RWPE1 (cell line): ENCODE data around the gene CRYBA4.

ENCODE experiments used
- CTCF ChIA-PET: fragments of 350-600 bp; sonication (Branson Sonifier 250); formaldehyde crosslinking; extraction: SDS; loops from one replicate; lab custom pipeline; 2021; lab: Yijun Ruan, JAX
- POLR2A ChIA-PET: fragments of 400-600 bp; formaldehyde crosslinking; extraction: SDS; loops from one replicate; lab custom pipeline; 2020; ENCODE audit warnings: antibody characterized with exemption; ENCODE audit not compliant: low non-redundant PET; lab: Yijun Ruan, JAX
- DNase-seq: peaks from one replicate; pipeline ENCODE4 v3.0.0; 2012; ENCODE audit warnings: low spot score
- H3K27ac ChIP-seq: fragments of 450-650 bp; 2 replicates; pipeline ENCODE4 v1.5.1; 2017
- CTCF ChIP-seq: fragments of 450-650 bp; conservative IDR thresholded peaks from 2 replicates; pipeline ENCODE4 v1.5.1; 2017; ENCODE audit warnings: low read depth, mild to moderate bottlenecking

The CRYBA4 gene

DNA sequence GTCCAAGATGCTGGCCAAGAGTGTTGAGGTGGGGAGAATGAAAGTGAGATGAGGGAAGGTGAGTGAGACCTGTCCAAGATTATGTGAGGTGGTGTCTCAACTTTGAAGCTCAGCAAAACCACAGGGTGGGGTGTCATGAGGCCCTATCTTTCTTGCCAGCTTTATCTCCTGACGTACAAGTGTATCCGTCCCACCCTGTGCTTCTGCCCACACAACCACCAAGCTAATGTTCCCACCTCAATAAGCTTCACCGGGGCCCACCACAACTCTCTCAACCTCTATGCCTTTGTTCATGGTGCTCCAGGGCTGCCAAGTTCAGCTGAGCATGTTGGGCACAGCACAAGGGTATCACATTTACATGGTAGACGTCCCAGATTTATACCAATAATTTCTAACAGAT is 24.7 kb upstream of the CRYBA4 start:
- no peak for TF ChIP-seq CTCF
- ChIA-PET CTCF (no interaction called here), POLR2A (no interaction called here)
- DNase-seq = no peak
- H3K27ac ChIP-seq = no peak overlapping the region

- ChIA-PET POLR2A (no interaction called here), CTCF (no interaction called here)
- no peak for TF ChIP-seq CTCF
- DNase-seq = no peak
- no peak overlapping the region for H3K27ac ChIP-seq
Observed at GRCh38 chr22:26597480-26597879, 24.3 kb upstream of the CRYBA4 start.

- H3K27ac ChIP-seq = no peak overlapping the region
- TF ChIP-seq CTCF = no peak
- ChIA-PET POLR2A (no interaction called here), CTCF (no interaction called here)
- DNase-seq = no peak
Observed at GRCh38 chr22:26599505-26599904, 22.3 kb upstream of the CRYBA4 start.

DNA sequence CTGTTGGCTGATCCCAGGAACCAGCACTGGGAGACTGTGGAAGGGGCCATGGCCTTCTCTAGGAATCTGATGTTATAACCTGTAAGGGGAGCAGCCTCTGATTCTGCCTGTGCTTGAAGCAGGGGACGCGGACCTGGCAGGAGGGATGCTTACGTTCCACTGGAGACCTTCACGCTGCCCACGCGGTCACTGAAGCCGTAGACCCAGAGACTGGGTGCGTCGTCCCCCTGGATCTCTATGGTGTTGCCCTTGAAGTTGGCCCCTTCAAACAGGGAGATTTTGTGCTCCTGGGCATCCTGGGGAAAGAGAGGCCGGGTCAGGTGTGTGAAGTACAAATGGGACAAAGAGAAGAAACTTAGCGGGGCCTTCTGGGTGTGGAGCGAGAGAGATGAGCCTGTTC is 20.0 kb upstream of the CRYBA4 start:
- CTCF ChIA-PET = no interaction called here

DNA sequence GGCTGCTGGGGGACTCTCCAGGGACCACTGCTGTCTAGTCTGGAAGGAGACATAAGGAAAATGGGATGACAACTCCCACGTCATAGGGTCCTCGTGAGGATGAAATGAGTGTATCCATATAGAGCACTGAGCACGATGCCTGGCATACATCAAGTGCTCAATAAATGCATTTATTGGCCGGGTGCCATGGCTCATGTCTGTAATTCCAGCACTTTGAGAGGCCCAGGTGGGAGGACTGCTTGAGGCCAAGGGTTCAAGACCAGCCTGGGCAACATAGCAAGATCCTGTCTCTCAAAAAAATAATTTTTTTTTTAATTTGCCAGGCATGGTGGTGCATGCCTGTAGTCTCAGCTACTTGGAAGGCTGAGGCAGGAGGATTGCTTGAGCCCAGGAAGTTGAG is 19.6 kb upstream of the CRYBA4 start:
- ChIA-PET POLR2A (no interaction called here), CTCF (no interaction called here)
- H3K27ac ChIP-seq = no peak overlapping the region
- TF ChIP-seq CTCF = no peak
- no peak for DNase-seq

More for the DNA sequence above, 20.0 kb upstream of the CRYBA4 start:
- POLR2A ChIA-PET = no interaction called here
- no peak for DNase-seq
- no peak for TF ChIP-seq CTCF
- no peak overlapping the region for H3K27ac ChIP-seq

GRCh38 chr22:26604368-26604767 is 17.4 kb upstream of the CRYBA4 start:
- POLR2A ChIA-PET = no interaction called here

More at GRCh38 chr22:26604368-26604767, 17.4 kb upstream of the CRYBA4 start:
- DNase-seq = no peak
- no peak for TF ChIP-seq CTCF
- no peak overlapping the region for H3K27ac ChIP-seq
- CTCF ChIA-PET = no interaction called here
